Esophagus muscularis mucosa (tissue), 4 donors: Measurements from ENCODE around the gene ATP13A3. TPM values are rescaled to one million over a fixed set of nuclear protein-coding genes. Genes with fewer than 3 reads are reported as not detected.

Experiments
- DNase-seq: peaks from one replicate; pipeline ENCODE4 v3.0.0-alpha.2; 2017; ENCODE audit errors: extremely low spot score
- H3K27ac ChIP-seq, 4 donors: fragments of 200-600 bp; sonication (generic); replicated peaks in 1 of 4; 1 replicate in 3 of 4; 2 replicates in 1 of 4; pipeline ENCODE4 v1.5.1; 2016 to 2019; ENCODE audit warnings: mild to moderate bottlenecking in 1 of 4
- H3K27me3 ChIP-seq, 4 donors: fragments of 200-600 bp; sonication (generic); one replicate each; pipeline versions ENCODE4 v1.5.1 to v1.6.0; 2016 to 2019
- H3K36me3 ChIP-seq, 4 donors: fragments of 200-600 bp; sonication (generic); one replicate each; pipeline ENCODE4 v1.5.1; 2016 to 2019
- H3K4me1 ChIP-seq, 4 donors: fragments of 200-600 bp; sonication (generic); one replicate each; pipeline ENCODE4 v1.5.1; 2016 to 2019
- H3K4me3 ChIP-seq, 4 donors: fragments of 200-600 bp; sonication (generic); 1 replicate in 2 of 4; 2 replicates in 2 of 4; pipeline ENCODE4 v1.5.1; 2016 to 2019; ENCODE audit warnings: mild to moderate bottlenecking in 4 of 4, moderate library complexity in 1 of 4
- H3K9me3 ChIP-seq, 4 donors: fragments of 200-600 bp; sonication (generic); 1 replicate in 3 of 4; 2 replicates in 1 of 4; pipeline ENCODE4 v1.5.1; 2016 to 2019
- EP300 ChIP-seq: sonication (generic); formaldehyde crosslinking; IDR thresholded peaks from one replicate; pipeline ENCODE4 v1.6.1; 2017; ENCODE audit warnings: antibody characterized with exemption
- POLR2A ChIP-seq: fragments of 450-650 bp; IDR thresholded peaks from one replicate; pipeline ENCODE4 v1.6.1; 2017; ENCODE audit warnings: antibody characterized with exemption, moderate library complexity, mild to moderate bottlenecking, low read depth
- POLR2AphosphoS5 ChIP-seq, 2 donors: sonication (generic); formaldehyde crosslinking; IDR thresholded peaks; one replicate each; pipeline ENCODE4 v1.6.1; 2017; ENCODE audit warnings: antibody characterized with exemption in 2 of 2
- WGBS: methylation state at CpG from one replicate; pipeline ENCODE4 v1.1.5; 2018; 5-methylcytosine and 5-hydroxymethylcytosine counted together
- intact Hi-C: fragments of 100-400 bp; cut with DNase I; formaldehyde crosslinking; loops from one replicate; pipeline ENCODE4 v1.15.1; 2023
- total RNA-seq, 4 donors: library from RNA; depleted of rRNA; stranded (reverse); fragments of >200 nt; gene quantifications; one replicate each; pipeline versions ENCODE4 v1.1.0 to v1.2.1, GENCODE V29; 2016
- TF ChIP-seq, protein P1 (sequence below), 3 experiments: fragments of 200-600 bp in 2 of 3; fragments of 450-650 bp in 1 of 3; sonication (generic) in 2 of 3; IDR thresholded peaks; one replicate each; pipeline ENCODE4 v1.5.1; 2017 to 2019; ENCODE audit warnings: antibody characterized with exemption in 3 of 3, mild to moderate bottlenecking in 2 of 3, moderate library complexity in 1 of 3

ATP13A3 gene
- total RNA-seq, 4 donors from 2014 or later: 74.7 to 167 (median 91.0) TPM

GRCh38 chr3:194468086-194468485 lies 18.7 kb downstream of the ATP13A3 start:
- Histone ChIP-seq H3K36me3 (no peaks in the 10 kb centered on the region), H3K9me3 (no peaks in the 10 kb centered on the region), H3K27me3 (no peaks in the 10 kb centered on the region), H3K4me1 (peaks cover 0 to 41% (median 29%) of the 10 kb centered on the region in 4 donors), H3K27ac (no peak overlapping the region), H3K4me3 (no peak overlapping the region)
- no peak for DNase-seq
- intact Hi-C loops: no loop called here
- 68% methylated on average over 3 of the region's 3 CpGs for WGBS
- TF ChIP-seq EP300 (no peak), POLR2A (no peak), POLR2AphosphoS5 (IDR thresholded peaks at IDR 0.05) (no peak)
- TF ChIP-seq, protein P1, sequence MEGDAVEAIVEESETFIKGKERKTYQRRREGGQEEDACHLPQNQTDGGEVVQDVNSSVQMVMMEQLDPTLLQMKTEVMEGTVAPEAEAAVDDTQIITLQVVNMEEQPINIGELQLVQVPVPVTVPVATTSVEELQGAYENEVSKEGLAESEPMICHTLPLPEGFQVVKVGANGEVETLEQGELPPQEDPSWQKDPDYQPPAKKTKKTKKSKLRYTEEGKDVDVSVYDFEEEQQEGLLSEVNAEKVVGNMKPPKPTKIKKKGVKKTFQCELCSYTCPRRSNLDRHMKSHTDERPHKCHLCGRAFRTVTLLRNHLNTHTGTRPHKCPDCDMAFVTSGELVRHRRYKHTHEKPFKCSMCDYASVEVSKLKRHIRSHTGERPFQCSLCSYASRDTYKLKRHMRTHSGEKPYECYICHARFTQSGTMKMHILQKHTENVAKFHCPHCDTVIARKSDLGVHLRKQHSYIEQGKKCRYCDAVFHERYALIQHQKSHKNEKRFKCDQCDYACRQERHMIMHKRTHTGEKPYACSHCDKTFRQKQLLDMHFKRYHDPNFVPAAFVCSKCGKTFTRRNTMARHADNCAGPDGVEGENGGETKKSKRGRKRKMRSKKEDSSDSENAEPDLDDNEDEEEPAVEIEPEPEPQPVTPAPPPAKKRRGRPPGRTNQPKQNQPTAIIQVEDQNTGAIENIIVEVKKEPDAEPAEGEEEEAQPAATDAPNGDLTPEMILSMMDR (IDR thresholded peaks at IDR 0.05): no peak

- WGBS: 86% methylated on average over 2 of the region's 2 CpGs
- no peaks in the 10 kb centered on the region for H3K9me3 ChIP-seq
- peaks cover 0 to 3% (median 0%) of the 10 kb centered on the region in 4 donors for H3K36me3 ChIP-seq
- DNase-seq: no peak
- peaks cover 0 to 44% (median 31%) of the 10 kb centered on the region in 4 donors for H3K4me1 ChIP-seq
- no peaks in the 10 kb centered on the region for H3K27me3 ChIP-seq
- intact Hi-C loops: no loop called here
- no peak overlapping the region for H3K4me3 ChIP-seq
- H3K27ac ChIP-seq: no peak overlapping the region
- TF ChIP-seq EP300 (no peak), POLR2AphosphoS5 (IDR thresholded peaks at IDR 0.05) (no peak), POLR2A (no peak)
- TF ChIP-seq, protein P1 (IDR thresholded peaks at IDR 0.05): no peak
These were observed 19.9 kb downstream of the ATP13A3 start for GRCh38 chr3:194466761-194467356.

GRCh38 chr3:194465920-194466570 lies 20.8 kb downstream of the ATP13A3 start:
- Histone ChIP-seq H3K4me3 (no peak overlapping the region), H3K4me1 (peaks cover 0 to 41% (median 24%) of the 10 kb centered on the region in 4 donors), H3K27me3 (no peaks in the 10 kb centered on the region), H3K36me3 (peaks cover 0 to 4% (median 0%) of the 10 kb centered on the region in 4 donors), H3K9me3 (no peaks in the 10 kb centered on the region), H3K27ac (no peak overlapping the region)
- TF ChIP-seq, protein P1 (IDR thresholded peaks at IDR 0.05): no peak
- TF ChIP-seq POLR2AphosphoS5 (IDR thresholded peaks at IDR 0.05) (no peak), POLR2A (no peak), EP300 (no peak)
- intact Hi-C loops: no loop called here
- 75% methylated on average over 5 of the region's 5 CpGs for WGBS
- no peak for DNase-seq

GRCh38 chr3:194465246-194465645 lies 21.6 kb downstream of the ATP13A3 start:
- TF ChIP-seq EP300 (no peak), POLR2A (no peak), POLR2AphosphoS5 (IDR thresholded peaks at IDR 0.05) (no peak)
- TF ChIP-seq, protein P1 (IDR thresholded peaks at IDR 0.05): no peak
- intact Hi-C loops: no loop called here

More at GRCh38 chr3:194465246-194465645, 21.6 kb downstream of the ATP13A3 start:
- no peak for DNase-seq
- Histone ChIP-seq H3K27ac (no peak overlapping the region), H3K4me1 (peaks cover 0 to 33% (median 23%) of the 10 kb centered on the region in 4 donors), H3K4me3 (no peak overlapping the region), H3K27me3 (no peaks in the 10 kb centered on the region), H3K36me3 (peaks cover 0 to 10% (median 0%) of the 10 kb centered on the region in 4 donors), H3K9me3 (no peaks in the 10 kb centered on the region)
- WGBS: 95% methylated on average over 7 of the region's 7 CpGs
